Head of caudate nucleus (tissue), 42 donors: ENCODE results near the gene SPRR3.
"Not testable (repeated sequence)": the region's sequence is repeated elsewhere in the genome, so short reads cannot be mapped to it uniquely, and the experiment has no call there.

Experiments
- DNase-seq, 42 donors: peaks; one replicate each; pipeline versions ENCODE4 v3.0.0 to v3.0.0-alpha.2; 2020 to 2021; ENCODE audit warnings: mixed read lengths in 7 of 42
- intact Hi-C: fragments of 100-400 bp; cut with DNase I; formaldehyde crosslinking; loops from one replicate; pipeline ENCODE4 v1.15.0; 2022

SPRR3 gene

DNA sequence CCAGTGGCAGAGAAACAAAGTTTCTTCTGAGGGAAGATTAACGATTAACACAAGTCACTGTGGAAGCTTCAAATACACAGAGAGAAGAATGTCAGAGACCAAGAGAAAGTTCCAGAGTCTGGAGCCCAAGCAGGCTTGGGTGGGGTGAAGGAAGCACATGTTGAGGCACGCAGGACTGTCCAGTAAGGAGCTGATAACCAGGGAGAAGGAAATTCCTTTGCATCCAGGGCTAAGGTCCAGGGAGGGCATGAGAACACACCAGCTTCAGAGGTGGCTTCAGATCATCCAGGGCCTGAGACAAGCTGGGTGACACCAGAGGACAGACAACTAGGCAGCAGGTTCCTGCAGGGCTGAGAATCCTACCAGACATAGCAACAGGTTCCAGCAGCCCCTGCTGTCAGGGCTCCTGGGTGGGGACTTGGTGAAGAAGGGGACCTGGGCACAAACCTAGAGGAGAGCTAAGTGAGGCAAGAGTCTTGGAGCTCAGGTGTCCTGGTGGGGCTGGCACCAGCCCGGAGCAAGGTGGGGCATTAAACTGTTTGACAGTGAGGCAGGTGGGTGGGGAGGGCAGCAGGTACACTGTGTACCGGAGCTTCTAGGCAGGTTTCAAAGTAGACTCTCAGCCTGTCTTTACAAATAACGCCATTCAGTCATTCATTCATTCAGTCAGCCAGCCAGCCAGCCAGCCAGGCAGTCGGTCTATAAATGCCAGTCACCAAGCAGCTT lies 20.2 kb upstream of the SPRR3 start:
- DNase-seq = peak in 1 of 42 donors; percentile 24
- intact Hi-C loops = no loop called here

GRCh38 chr1:152982076-152982475 lies 19.5 kb upstream of the SPRR3 start:
- intact Hi-C loops = no loop called here

DNA sequence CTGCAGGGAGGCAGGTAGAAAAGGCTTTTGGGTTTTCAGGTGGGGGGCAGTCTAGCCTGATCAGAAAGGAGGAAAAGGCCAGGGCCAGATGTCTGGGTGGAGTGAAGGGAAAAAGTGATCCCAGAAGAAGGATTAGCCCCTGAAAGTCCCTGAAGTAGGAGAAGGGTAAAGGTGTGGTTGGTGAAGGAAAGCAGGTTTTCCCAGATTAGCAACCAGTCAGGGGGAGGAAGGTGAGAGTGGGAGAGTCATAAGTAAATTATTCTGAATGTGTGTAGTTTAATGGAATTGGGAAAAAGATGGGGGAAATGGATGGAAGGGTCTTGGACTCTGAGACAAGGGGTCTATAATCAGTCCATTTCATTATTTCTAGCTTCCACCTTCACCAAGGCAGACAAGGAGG lies 18.3 kb upstream of the SPRR3 start:
- DNase-seq = no peak
- intact Hi-C loops = no loop called here

More at GRCh38 chr1:152982076-152982475, 19.5 kb upstream of the SPRR3 start:
- peak in 1 of 42 donors; percentile 8 for DNase-seq

DNA sequence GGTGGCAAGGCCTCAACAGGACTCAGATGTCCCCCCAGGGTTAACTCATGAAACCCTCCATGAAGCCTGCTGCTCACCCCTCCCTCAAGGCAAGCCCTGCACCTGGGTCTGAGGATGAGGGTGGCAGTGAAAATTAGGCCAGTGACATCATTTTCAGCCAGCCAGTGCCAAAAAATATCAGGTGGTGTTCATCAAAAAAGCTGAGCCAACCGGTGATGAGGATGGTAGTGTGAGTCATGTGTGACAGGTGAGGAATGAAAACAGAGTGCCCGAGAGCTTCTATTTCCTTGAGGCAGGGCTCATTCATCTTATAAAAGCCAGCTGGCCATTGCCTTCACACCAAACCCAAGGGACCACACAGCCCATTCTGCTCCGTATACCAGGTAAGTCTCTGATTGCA lies 17.8 kb upstream of the SPRR3 start, which contains the start of gene SPRR1A:
Gene SPRR1A, plus strand, starts transcription at position 339 of the 400 bp plus-strand sequence. CDS start 1,150 bp downstream, outside the sequence.
- intact Hi-C loops = no loop called here
- DNase-seq = no peak

- intact Hi-C loops = no loop called here
- no peak for DNase-seq
Observed at GRCh38 chr1:152986578-152986977, 15.0 kb upstream of the SPRR3 start.

- intact Hi-C loops = no loop called here
Observed at GRCh38 chr1:152993186-152993585, 8.4 kb upstream of the SPRR3 start.

DNA sequence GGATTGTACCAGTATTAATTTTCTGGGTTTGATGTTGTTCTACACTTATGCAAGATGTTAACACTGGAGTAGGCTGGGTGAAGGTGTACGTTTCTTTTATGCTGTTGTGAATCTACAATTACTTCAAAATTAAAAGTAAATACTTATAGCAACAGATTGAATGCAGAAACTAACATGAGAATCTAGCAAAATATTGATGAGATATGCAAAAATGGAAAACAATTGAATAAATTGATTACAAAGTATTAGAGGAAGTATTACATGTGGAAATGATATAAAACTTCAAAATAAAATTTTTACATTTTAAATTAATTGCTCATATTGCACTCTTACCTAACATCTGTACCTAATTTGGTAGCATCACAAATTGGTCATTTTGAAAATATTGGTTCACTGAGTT lies 5.7 kb upstream of the SPRR3 start:
- intact Hi-C loops = no loop called here
- no peak for DNase-seq

More at GRCh38 chr1:152993186-152993585, 8.4 kb upstream of the SPRR3 start:
- DNase-seq = no peak

GRCh38 chr1:152996633-152997400 lies 4.7 kb upstream of the SPRR3 start:
- intact Hi-C loops = no loop called here
- DNase-seq = peak in 9 of 42 donors; percentile 3 to 59 (median 17)

DNA sequence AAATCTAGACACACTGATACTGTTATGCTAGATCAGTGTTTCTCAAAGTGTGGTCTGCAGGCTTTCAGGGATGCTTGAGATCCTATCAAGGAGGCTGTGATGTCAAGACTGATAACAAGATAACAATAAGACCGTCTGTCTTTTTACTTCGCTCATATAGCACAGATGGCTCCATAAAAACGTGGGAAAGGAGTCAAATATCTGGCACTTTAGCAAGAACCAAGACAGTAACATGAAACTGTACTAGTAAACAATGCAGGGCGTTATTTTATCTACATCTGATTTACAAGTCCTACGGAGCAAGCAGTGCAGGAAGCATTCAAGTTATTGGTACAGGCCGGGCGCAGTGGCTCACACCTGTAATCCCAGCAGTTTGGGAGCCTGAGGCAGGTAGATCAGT lies 3.6 kb upstream of the SPRR3 start:
- intact Hi-C loops = no loop called here

DNA sequence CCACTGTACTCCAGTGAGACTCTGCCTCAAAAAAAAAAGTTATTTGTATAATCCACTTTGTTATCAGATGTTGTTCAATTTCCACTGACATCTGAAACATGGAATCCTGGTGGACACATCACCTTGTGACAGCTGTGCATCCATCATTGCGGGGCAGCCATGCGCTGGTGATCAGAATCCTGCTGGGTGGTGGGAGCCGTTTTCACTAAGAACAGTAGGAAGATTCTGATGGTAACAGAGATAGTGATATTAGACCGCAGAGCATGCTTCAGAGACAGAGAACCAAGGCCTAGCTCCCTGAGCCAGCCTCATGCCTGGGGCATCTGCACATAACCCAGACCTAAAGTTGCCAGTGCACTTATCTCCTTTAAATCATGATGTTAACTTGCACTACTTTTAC lies 3.1 kb upstream of the SPRR3 start:
- intact Hi-C loops = no loop called here
- no peak for DNase-seq

More for the DNA sequence above, 3.6 kb upstream of the SPRR3 start:
- no peak for DNase-seq

GRCh38 chr1:152999818-153000217 lies 1.7 kb upstream of the SPRR3 start:
- no peak for DNase-seq
- intact Hi-C loops = no loop called here

- intact Hi-C loops = no loop called here
- no peak for DNase-seq
Observed at GRCh38 chr1:153000294-153000693, 1.3 kb upstream of the SPRR3 start.

GRCh38 chr1:153011235-153011758 lies 9.7 kb downstream of the SPRR3 start:
- DNase-seq, intact Hi-C loops: not testable (repeated sequence)

GRCh38 chr1:153021829-153022228 lies 20.3 kb downstream of the SPRR3 start:
- intact Hi-C loops, DNase-seq: not testable (repeated sequence)

GRCh38 chr1:153022340-153022739 lies 20.8 kb downstream of the SPRR3 start:
- intact Hi-C loops, DNase-seq: not testable (repeated sequence)

- DNase-seq = no peak
- intact Hi-C loops = no loop called here
Observed at GRCh38 chr1:153023109-153023508, 21.6 kb downstream of the SPRR3 start.

GRCh38 chr1:153024413-153024812 lies 22.9 kb downstream of the SPRR3 start:
- intact Hi-C loops = no loop called here

DNA sequence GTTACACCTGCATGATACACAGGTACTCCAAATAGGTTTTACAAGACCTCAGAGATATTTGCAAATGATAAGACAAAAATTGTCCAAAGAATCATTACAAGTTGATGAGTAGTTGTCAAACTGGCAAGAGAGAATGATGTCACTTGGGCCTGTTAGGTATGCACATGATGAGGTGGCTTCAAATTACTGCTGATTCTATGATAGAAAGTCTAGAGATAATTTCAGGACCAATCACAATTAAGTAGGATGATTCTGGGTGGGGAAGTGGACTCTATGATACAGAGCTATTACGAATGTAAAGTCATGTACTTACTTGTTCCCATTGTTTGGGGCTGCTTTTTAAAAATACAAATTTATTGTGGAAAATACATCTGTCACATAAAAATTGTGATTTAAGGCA lies 24.2 kb downstream of the SPRR3 start:
- intact Hi-C loops = no loop called here
- no peak for DNase-seq

More at GRCh38 chr1:153024413-153024812, 22.9 kb downstream of the SPRR3 start:
- no peak for DNase-seq

DNA sequence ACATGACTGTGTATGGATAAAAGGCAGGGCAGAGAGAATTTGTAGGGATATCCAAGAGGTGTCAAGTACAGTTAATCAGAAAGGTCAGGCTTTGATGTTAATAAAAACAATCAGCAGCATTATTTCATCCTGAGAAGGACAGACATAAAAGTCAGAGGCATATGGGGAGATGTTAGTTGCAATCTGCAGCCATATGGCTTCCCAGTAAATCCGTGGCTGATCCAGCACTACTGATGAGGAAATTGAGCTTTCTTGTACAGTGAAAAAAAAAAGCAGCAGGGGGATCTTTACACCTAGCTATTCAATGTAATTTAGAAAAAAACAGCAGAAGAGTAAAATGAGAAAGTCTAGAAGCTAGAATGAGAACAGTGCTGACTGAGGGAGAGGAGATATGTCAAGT lies 27.2 kb downstream of the SPRR3 start:
- intact Hi-C loops = no loop called here
- DNase-seq = no peak

DNA sequence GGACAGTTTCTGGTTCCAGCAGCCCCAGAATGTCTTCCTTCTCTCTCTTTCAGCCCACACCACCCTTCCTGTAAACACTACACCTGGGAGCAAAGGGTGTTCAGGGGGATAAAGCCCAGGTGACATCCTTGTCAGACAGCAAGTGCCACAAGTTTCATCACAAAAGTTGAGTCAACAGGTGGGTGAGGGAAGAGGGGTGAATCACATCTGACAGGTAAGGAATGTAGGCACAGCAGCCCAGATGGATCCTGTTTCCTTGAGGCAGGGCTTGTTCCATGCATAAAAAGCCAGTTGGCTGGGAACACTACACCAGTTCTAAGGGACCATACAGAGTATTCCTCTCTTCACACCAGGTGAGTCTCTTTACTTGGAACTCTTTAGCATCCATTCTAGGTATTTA lies 29.3 kb downstream of the SPRR3 start, which contains the start of gene SPRR1B:
Gene SPRR1B, plus strand, starts transcription at position 309 of the 400 bp plus-strand sequence. CDS start 1,143 bp downstream, outside the sequence.
- intact Hi-C loops = no loop called here
- no peak for DNase-seq
